ENCODE results near the gene UBA1.

UBA1 gene

GRCh38 chrX:47214435-47215077 is 20.9 kb downstream of the UBA1 start:
- no peak for DNase-seq

DNA sequence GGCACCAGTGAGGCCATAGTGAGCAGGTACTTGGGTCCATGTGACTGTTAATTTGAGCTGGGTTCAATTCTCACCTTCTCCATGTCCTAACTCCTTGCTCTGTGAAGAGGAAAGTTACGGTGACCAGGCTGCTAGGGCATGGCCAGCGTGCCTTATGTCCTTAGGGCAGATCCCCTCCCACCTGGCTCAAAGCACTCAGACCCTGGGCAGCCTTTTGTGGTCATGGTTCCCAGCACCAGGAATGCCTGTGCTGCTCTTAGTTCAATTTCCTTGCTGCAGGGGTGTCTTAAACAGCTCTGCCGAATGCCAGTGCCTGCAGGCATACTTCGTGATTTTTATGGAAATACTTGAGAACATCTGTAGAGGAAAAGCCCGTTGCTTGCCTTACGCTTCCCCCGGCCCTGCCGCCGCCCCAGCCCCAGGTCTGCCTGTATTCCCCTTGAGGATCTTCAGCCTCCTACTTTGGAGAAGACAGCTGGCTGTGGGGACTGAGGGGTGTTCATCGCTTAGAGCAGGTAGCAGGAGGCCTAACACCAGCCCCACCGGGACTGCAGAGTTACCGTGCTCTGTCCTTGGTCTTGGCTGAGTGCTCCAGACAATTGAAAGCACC is 21.8 kb downstream of the UBA1 start:
- peak; percentile 28 for DNase-seq

- DNase-seq: peak; percentile 80
Observed at GRCh38 chrX:47216393-47216925, 22.8 kb downstream of the UBA1 start.

GRCh38 chrX:47217121-47217851 is 23.7 kb downstream of the UBA1 start:
- peak; percentile 85 for DNase-seq

GRCh38 chrX:47217852-47218279 is 24.2 kb downstream of the UBA1 start:
- peak; percentile 100 for DNase-seq

- DNase-seq: peak; percentile 83
Observed at GRCh38 chrX:47218280-47218919, 24.8 kb downstream of the UBA1 start, which contains the start of gene CDK16. CDK16 (plus strand) TSS chrX:47218681; CDS start chrX:47223558, 4,877 bp downstream.

GRCh38 chrX:47218920-47219815 is 25.5 kb downstream of the UBA1 start:
- peak; percentile 65 for DNase-seq

GRCh38 chrX:47221756-47222155 is 28.1 kb downstream of the UBA1 start:
- no peak for DNase-seq

DNA sequence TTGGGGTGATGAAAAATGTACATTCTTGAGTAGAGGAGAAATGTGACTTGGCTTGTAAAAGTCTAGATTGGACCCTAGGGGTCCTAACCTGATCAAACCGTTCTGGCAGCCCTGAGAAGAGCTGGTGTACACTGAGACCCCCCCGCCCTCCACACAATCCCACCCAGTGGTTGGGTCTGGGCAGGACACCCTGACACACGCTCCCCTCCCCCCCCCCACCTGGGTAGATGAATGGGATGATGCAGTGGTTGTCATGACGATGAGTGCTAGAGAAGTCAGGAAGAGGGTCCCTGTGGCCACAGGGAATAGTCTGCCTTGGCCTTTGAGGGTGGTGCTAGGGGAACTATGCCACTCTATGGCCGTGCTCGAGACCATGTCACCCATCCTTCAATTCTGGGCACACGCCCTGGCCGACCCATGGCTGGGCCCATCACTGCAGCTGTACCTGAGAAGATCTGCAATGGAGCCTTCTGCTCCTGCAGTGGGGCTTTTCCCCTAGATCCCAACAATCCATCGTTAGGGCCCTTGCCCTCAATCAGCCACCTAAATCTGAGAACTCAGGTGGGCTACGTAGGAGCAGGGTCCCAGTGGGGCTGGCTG is 29.2 kb downstream of the UBA1 start:
- peak; percentile 16 for DNase-seq

GRCh38 chrX:47223476-47224250 is 30.0 kb downstream of the UBA1 start:
- DNase-seq: no peak

- no peak for DNase-seq
Observed at GRCh38 chrX:47224266-47224895, 30.8 kb downstream of the UBA1 start.

GRCh38 chrX:47224896-47225290 is 31.3 kb downstream of the UBA1 start:
- no peak for DNase-seq

DNA sequence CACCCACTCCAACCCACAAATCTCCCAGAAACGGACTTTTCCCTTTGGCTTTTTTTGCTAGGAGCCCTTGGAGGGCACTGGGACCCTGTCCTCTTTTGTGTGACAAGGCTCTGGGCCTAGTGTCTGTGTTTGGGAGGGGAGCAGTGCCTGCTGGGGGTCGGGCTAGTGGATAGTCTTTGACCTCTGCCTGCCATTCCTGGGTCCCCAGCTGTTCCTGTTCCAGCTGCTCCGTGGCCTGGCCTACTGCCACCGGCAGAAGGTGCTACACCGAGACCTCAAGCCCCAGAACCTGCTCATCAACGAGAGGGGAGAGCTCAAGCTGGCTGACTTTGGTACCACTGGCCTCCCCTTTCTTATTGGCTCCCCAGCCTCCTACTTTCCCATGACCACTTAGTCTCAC is 32.4 kb downstream of the UBA1 start:
- DNase-seq: no peak

DNA sequence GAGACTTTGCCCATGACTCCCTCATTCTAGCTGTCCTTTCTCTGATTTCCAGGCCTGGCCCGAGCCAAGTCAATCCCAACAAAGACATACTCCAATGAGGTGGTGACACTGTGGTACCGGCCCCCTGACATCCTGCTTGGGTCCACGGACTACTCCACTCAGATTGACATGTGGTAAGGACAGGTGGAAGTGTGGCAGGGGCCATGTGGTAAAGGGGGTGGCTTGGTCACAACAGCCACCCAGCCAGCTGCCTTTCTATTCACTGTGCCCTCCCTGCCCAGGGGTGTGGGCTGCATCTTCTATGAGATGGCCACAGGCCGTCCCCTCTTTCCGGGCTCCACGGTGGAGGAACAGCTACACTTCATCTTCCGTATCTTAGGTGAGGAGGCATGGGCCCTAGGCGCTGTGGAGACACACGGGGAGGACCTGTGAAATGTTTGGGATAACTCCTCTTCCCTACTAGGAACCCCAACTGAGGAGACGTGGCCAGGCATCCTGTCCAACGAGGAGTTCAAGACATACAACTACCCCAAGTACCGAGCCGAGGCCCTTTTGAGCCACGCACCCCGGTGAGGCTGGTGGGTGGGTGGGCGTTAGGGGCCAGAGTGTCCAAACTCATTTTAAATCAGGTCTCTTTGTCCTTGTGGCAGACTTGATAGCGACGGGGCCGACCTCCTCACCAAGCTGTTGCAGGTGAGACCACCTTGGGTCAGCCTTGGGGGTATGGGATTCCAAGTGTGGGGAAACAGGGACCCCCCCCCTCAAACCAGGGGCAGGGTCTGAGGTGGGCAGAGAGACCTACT is 33.1 kb downstream of the UBA1 start:
- DNase-seq: no peak

DNA sequence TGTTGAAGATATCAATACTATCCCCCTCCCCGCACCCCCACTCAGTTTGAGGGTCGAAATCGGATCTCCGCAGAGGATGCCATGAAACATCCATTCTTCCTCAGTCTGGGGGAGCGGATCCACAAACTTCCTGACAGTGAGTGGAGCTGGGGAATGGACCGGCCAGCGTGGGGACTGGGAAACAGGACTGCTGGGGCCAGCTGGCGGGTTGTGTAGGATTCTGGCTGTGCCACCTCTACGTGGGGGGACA is 33.6 kb downstream of the UBA1 start:
- no peak for DNase-seq

DNA sequence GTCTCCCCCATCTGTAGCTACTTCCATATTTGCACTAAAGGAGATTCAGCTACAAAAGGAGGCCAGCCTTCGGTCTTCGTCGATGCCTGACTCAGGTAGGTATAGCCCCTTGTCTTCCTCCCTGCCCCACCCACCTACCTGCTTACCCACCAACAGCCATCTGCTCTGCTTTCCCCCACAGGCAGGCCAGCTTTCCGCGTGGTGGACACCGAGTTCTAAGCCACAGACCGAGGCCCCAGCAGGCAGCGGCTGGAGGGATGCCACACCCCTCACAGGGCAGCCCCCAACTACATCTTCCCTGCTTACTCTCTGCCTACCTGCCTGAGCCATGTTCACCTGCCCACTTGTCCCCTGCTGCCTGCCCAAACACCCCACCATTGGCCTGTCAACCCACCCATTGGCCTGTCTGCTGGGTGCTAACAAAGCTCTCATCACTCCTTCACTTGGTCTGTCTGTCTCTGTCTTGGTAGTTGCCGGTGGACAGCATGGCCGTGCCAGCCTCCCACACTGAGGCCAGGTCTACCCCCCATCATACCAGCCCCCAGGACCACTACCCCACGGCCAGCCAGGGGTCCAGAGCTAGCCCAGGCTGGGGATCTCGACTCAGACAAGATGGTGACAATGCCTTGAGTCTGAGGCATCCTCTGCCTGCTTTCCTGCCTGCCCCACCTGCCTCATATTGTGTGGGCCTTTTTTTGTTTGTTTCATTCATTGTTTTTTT is 35.1 kb downstream of the UBA1 start:
- DNase-seq: no peak

DNA sequence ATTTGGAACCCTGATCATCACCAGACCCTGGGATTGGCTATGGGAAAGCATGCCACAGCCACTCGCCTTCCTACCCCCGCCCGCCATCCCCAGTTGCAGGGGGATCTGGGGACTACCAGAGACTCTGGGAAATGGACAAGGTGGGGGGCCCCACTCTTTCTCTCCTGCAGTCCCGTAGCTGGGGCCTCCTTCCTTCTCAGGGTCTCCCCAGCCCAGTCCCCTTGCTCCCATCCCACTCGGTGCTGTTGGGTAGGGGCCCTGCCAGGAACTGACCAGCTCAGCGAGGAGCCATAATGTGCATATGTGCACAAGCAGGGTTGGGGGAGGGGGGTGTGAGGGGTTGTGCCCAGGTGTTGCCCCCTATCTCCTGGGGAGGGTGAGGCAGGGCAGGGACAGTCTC is 35.8 kb downstream of the UBA1 start:
- no peak for DNase-seq

GRCh38 chrX:47230136-47230868 is 36.7 kb downstream of the UBA1 start:
- DNase-seq: no peak

DNA sequence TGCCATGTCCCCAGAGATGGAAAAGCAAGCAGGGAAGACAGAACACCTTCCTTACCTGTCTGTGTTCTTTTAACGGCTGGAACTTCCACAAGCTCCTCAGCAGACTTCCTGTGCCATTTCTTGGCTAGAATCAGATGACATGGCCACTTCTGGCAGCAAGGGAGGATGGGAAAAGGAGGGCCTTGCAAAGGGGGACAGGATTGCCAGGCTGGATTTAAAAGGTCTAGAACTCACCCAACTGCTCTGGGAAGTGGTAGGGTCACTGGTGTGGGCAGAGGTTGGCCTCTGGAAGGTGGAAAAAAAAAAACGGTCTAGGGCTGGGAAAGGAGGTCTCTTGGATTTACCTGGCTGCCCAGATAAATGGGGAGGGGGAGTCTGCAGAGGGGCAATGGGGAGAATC is 37.5 kb downstream of the UBA1 start:
- no peak for DNase-seq
